Endodermal cell (in vitro differentiated cells): Measurements from ENCODE around the gene ILF3. TPM values are rescaled to one million over a fixed set of nuclear protein-coding genes. Genes with fewer than 3 reads are reported as not detected.
"Not testable (repeated sequence)": the region's sequence is repeated elsewhere in the genome, so short reads cannot be mapped to it uniquely, and the experiment has no call there.

Source experiments
- DNase-seq: peaks from one replicate; pipeline ENCODE4 v3.0.0-alpha.2; 2017
- H3K27ac ChIP-seq: 2 replicates; pipeline ENCODE4 v1.5.1; 2013; ENCODE audit warnings: mild to moderate bottlenecking, low read depth, low read length, moderate library complexity
- H3K27me3 ChIP-seq: 2 replicates; pipeline ENCODE4 v1.6.1; 2013; ENCODE audit warnings: mild to moderate bottlenecking, low read length, moderate library complexity; ENCODE audit not compliant: insufficient read depth, control insufficient read depth, poor library complexity, severe bottlenecking
- H3K36me3 ChIP-seq: 2 replicates; pipeline ENCODE4 v1.7.0; 2013; ENCODE audit warnings: mild to moderate bottlenecking, low read length, moderate library complexity; ENCODE audit not compliant: control insufficient read depth, insufficient read depth
- H3K4me1 ChIP-seq: one replicate; pipeline ENCODE4 v1.7.0; 2013; ENCODE audit warnings: low read length; ENCODE audit not compliant: control insufficient read depth, insufficient read depth
- H3K4me3 ChIP-seq: 2 replicates; pipeline ENCODE4 v1.5.1; 2013; ENCODE audit warnings: mild to moderate bottlenecking, low read length, moderate library complexity
- H3K9ac ChIP-seq: 2 replicates; pipeline ENCODE4 v1.6.1; 2013; ENCODE audit warnings: mild to moderate bottlenecking, low read length, moderate library complexity; ENCODE audit not compliant: poor library complexity, severe bottlenecking; ENCODE audit errors: extremely low read depth
- H3K9me3 ChIP-seq: 2 replicates; pipeline ENCODE4 v1.6.1; 2013; ENCODE audit warnings: mild to moderate bottlenecking, low read length, moderate library complexity; ENCODE audit not compliant: control insufficient read depth
- H3K27ac Mint-ChIP-seq: 2 replicates; pipeline ENCODE4 v1.8.0; 2020; ENCODE audit warnings: mixed read lengths
- H3K27me3 Mint-ChIP-seq: 2 replicates; pipeline ENCODE4 v1.8.0; 2021; ENCODE audit warnings: mild to moderate bottlenecking, mixed read lengths; ENCODE audit not compliant: insufficient read depth
- H3K36me3 Mint-ChIP-seq: 2 replicates; pipeline ENCODE4 v1.8.0; 2020; ENCODE audit warnings: low read depth, mixed read lengths
- H3K4me1 Mint-ChIP-seq: 2 replicates; pipeline ENCODE4 v1.8.0; 2020; ENCODE audit warnings: mixed read lengths
- H3K4me3 Mint-ChIP-seq: 2 replicates; pipeline ENCODE4 v1.8.0; 2020; ENCODE audit warnings: mild to moderate bottlenecking, moderate library complexity, mixed read lengths
- H3K9me3 Mint-ChIP-seq: 2 replicates; pipeline ENCODE4 v1.8.0; 2020; ENCODE audit warnings: mild to moderate bottlenecking, mixed read lengths
- WGBS, 2 experiments: methylation state at CpG; one replicate each; pipeline versions ENCODE4 v1.1.5 to v1.1.7; 2013; ENCODE audit warnings: missing lambda C conversion rate in 2 of 2, mixed read lengths in 1 of 2; ENCODE audit not compliant: insufficient coverage in 1 of 2, insufficient read length in 1 of 2; 5-methylcytosine and 5-hydroxymethylcytosine counted together
- total RNA-seq, 2 donors: library from RNA; stranded (reverse); fragmentation: NEBNext Ultra II Directional in 1 of 2; extraction: Animal tissue kit (Norgen Biotek cat#: 25700) in 1 of 2; gene quantifications; 2 replicates in 1 of 2; 3 replicates in 1 of 2; pipeline ENCODE4 v1.2.1, GENCODE V29; 2021
- TF ChIP-seq, protein P1 (sequence below): fragments of 200-600 bp; sonication (generic); conservative IDR thresholded peaks from 2 replicates; pipeline ENCODE4 v1.5.0; 2021; ENCODE audit warnings: antibody characterized with exemption, mild to moderate bottlenecking

The ILF3 gene
- total RNA-seq, 2 donors from 2014 or later: 625 to 629 TPM

- no peaks in the 10 kb centered on the region for H3K27me3 ChIP-seq
- Mint-ChIP-seq H3K4me3 (no peak overlapping the region), H3K27me3 (no peaks in the 10 kb centered on the region), H3K27ac (peak overlapping the region; percentile 21), H3K4me1 (no peaks in the 10 kb centered on the region), H3K9me3 (no peaks in the 10 kb centered on the region), H3K36me3 (peaks cover 80% of the 10 kb centered on the region)
- WGBS, 2 experiments: 92 to 96% methylated on average over 20 to 24 of the region's 24 CpGs
- no peaks in the 10 kb centered on the region for H3K4me1 ChIP-seq
- H3K27ac ChIP-seq: no peak overlapping the region
- no peak for DNase-seq
- no peak overlapping the region for H3K4me3 ChIP-seq
- TF ChIP-seq, protein P1, sequence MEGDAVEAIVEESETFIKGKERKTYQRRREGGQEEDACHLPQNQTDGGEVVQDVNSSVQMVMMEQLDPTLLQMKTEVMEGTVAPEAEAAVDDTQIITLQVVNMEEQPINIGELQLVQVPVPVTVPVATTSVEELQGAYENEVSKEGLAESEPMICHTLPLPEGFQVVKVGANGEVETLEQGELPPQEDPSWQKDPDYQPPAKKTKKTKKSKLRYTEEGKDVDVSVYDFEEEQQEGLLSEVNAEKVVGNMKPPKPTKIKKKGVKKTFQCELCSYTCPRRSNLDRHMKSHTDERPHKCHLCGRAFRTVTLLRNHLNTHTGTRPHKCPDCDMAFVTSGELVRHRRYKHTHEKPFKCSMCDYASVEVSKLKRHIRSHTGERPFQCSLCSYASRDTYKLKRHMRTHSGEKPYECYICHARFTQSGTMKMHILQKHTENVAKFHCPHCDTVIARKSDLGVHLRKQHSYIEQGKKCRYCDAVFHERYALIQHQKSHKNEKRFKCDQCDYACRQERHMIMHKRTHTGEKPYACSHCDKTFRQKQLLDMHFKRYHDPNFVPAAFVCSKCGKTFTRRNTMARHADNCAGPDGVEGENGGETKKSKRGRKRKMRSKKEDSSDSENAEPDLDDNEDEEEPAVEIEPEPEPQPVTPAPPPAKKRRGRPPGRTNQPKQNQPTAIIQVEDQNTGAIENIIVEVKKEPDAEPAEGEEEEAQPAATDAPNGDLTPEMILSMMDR: no peak
- H3K9ac ChIP-seq: no peak overlapping the region
- no peaks in the 10 kb centered on the region for H3K9me3 ChIP-seq
- H3K36me3 ChIP-seq: peaks cover 92% of the 10 kb centered on the region
Observed at GRCh38 chr19:10670876-10671804, 17.0 kb downstream of the ILF3 start.

DNA sequence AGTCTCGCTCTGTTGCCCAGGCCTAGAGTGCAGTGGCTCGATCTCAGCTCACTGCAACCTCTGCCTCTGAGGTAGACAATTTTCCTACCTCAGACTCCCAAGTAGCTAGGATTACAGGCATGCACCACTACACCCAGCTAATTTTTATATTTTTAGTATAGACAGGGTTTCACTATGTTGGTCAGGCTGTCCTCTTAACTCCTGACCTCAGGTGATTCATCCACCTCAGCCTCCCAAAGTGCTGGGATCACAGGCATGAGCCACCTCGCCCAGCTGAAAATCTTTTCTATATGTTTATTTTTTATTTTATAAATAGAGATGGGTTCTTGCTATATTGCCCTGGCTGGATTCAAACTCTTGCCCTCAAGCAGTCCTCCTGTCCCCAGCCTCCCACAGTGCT lies 17.8 kb downstream of the ILF3 start:
- peaks cover 75% of the 10 kb centered on the region for H3K36me3 Mint-ChIP-seq

DNA sequence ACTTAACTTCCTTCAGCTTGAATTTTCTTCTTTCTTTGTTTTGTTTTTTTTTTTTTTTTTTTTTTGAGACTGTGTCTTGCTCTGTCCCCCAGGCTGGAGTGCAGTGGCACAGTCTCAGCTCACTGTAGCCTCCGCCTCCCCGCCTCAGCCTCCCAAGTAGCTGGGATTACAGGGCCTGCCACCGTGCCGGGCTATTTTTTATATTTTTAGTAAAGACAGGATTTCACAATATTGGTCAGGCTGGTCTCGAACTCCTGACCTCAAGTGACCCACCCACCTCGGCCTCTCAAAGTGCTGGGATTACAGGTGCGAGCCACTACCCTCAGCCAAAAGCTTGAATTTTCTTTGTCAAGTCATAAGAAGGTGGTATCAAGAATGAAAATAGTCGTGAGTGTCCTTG lies 21.1 kb downstream of the ILF3 start:
- H3K36me3 ChIP-seq: peaks cover 93% of the 10 kb centered on the region
- not testable (repeated sequence) for H3K9me3 ChIP-seq, H3K27ac ChIP-seq, H3K27ac Mint-ChIP-seq, H3K9ac ChIP-seq, DNase-seq, H3K27me3 ChIP-seq, H3K4me1 Mint-ChIP-seq, H3K4me3 ChIP-seq, H3K4me3 Mint-ChIP-seq, H3K9me3 Mint-ChIP-seq, H3K4me1 ChIP-seq, H3K27me3 Mint-ChIP-seq
- WGBS, 2 experiments: 93 to 97% methylated on average over 8 of the region's 8 CpGs
- peaks cover 86% of the 10 kb centered on the region for H3K36me3 Mint-ChIP-seq

More for the DNA sequence above, 17.8 kb downstream of the ILF3 start:
- H3K27ac ChIP-seq, H3K9ac ChIP-seq, H3K27me3 Mint-ChIP-seq, DNase-seq, H3K9me3 Mint-ChIP-seq, H3K9me3 ChIP-seq, H3K27ac Mint-ChIP-seq, H3K4me3 ChIP-seq, H3K4me1 Mint-ChIP-seq, H3K4me3 Mint-ChIP-seq, H3K4me1 ChIP-seq, H3K27me3 ChIP-seq: not testable (repeated sequence)
- 93 to 100% methylated on average over 2 of the region's 3 CpGs for WGBS, 2 experiments
- peaks cover 88% of the 10 kb centered on the region for H3K36me3 ChIP-seq

- no peaks in the 10 kb centered on the region for H3K27me3 ChIP-seq
- no peak overlapping the region for H3K4me3 ChIP-seq
- H3K4me1 ChIP-seq: no peaks in the 10 kb centered on the region
- H3K9me3 ChIP-seq: no peaks in the 10 kb centered on the region
- DNase-seq: no peak
- Mint-ChIP-seq H3K4me3 (no peak overlapping the region), H3K27ac (no peak overlapping the region), H3K9me3 (no peaks in the 10 kb centered on the region), H3K36me3 (peaks cover 89% of the 10 kb centered on the region), H3K27me3 (no peaks in the 10 kb centered on the region), H3K4me1 (no peaks in the 10 kb centered on the region)
- WGBS, 2 experiments: 92 to 94% methylated on average over 11 to 13 of the region's 13 CpGs
- no peak overlapping the region for H3K27ac ChIP-seq
- TF ChIP-seq, protein P1: no peak
- peaks cover 94% of the 10 kb centered on the region for H3K36me3 ChIP-seq
- H3K9ac ChIP-seq: no peak overlapping the region
Observed at GRCh38 chr19:10677751-10678150, 23.6 kb downstream of the ILF3 start.
